GM21423 (cell line): ENCODE data around the gene HAND1.

ENCODE experiments used
- ATAC-seq: cut with Tn5 transposase; IDR thresholded peaks from one replicate; pipeline ENCODE4 v1.9.1; 2021; ENCODE audit warnings: mild to moderate bottlenecking, moderate library complexity; ENCODE audit not compliant: unreplicated experiment

HAND1 gene

GRCh38 chr5:154506049-154506715 is 28.2 kb upstream of the HAND1 start:
- no peak for ATAC-seq

GRCh38 chr5:154505567-154505966 is 27.5 kb upstream of the HAND1 start:
- no peak for ATAC-seq

- ATAC-seq: no peak
Observed at GRCh38 chr5:154503698-154504039, 25.6 kb upstream of the HAND1 start.

- no peak for ATAC-seq
Observed at GRCh38 chr5:154502180-154502579, 24.2 kb upstream of the HAND1 start.

GRCh38 chr5:154501566-154501965 is 23.5 kb upstream of the HAND1 start:
- ATAC-seq: no peak

- ATAC-seq: no peak
Observed at GRCh38 chr5:154498994-154499393, 21.0 kb upstream of the HAND1 start.

- ATAC-seq: no peak
Observed at GRCh38 chr5:154498591-154498990, 20.6 kb upstream of the HAND1 start.

GRCh38 chr5:154494036-154494435 is 16.0 kb upstream of the HAND1 start:
- ATAC-seq: no peak

- no peak for ATAC-seq
Observed at GRCh38 chr5:154493274-154493673, 15.2 kb upstream of the HAND1 start.

- ATAC-seq: no peak
Observed at GRCh38 chr5:154491941-154492340, 13.9 kb upstream of the HAND1 start.

GRCh38 chr5:154487541-154487940 is 9.5 kb upstream of the HAND1 start:
- ATAC-seq: peak; percentile 96

- ATAC-seq: no peak
Observed at GRCh38 chr5:154486427-154486866, 8.4 kb upstream of the HAND1 start.

GRCh38 chr5:154485850-154486426 is 7.9 kb upstream of the HAND1 start:
- no peak for ATAC-seq

GRCh38 chr5:154485096-154485491 is 7.1 kb upstream of the HAND1 start:
- ATAC-seq: no peak

- no peak for ATAC-seq
Observed at GRCh38 chr5:154484393-154485095, 6.5 kb upstream of the HAND1 start.

GRCh38 chr5:154483654-154484392 is 5.8 kb upstream of the HAND1 start:
- ATAC-seq: no peak

- no peak for ATAC-seq
Observed at GRCh38 chr5:154482528-154483449, 4.8 kb upstream of the HAND1 start.

GRCh38 chr5:154481584-154482381 is 3.8 kb upstream of the HAND1 start:
- ATAC-seq: no peak

- ATAC-seq: no peak
Observed at GRCh38 chr5:154480847-154481246, 2.8 kb upstream of the HAND1 start.
